ENCODE measurements around the gene ITGA1.
"Not testable (repeated sequence)": the region's sequence is repeated elsewhere in the genome, so short reads cannot be mapped to it uniquely, and the experiment has no call there.

The ITGA1 gene

GRCh38 chr5:52837591-52838001, 49.9 kb downstream of the ITGA1 start:
- no peak for DNase-seq

GRCh38 chr5:52838326-52839015, 50.8 kb downstream of the ITGA1 start:
- no peak for DNase-seq

- DNase-seq = no peak
These were observed 51.6 kb downstream of the ITGA1 start for GRCh38 chr5:52839285-52839684.

- no peak for DNase-seq
These were observed 52.7 kb downstream of the ITGA1 start for GRCh38 chr5:52840277-52841050.

- no peak for DNase-seq
These were observed 53.4 kb downstream of the ITGA1 start for GRCh38 chr5:52841114-52841513.

GRCh38 chr5:52842111-52842510, 54.4 kb downstream of the ITGA1 start:
- no peak for DNase-seq

- no peak for DNase-seq
These were observed 57.2 kb downstream of the ITGA1 start for GRCh38 chr5:52844885-52845284.

GRCh38 chr5:52846182-52846842, 58.6 kb downstream of the ITGA1 start:
- DNase-seq = no peak

- not testable (repeated sequence) for DNase-seq
These were observed 61.0 kb downstream of the ITGA1 start for GRCh38 chr5:52848688-52849087.

- no peak for DNase-seq
These were observed 61.8 kb downstream of the ITGA1 start for GRCh38 chr5:52849544-52849943.

- no peak for DNase-seq
These were observed 65.9 kb downstream of the ITGA1 start for GRCh38 chr5:52853650-52854049.

- no peak for DNase-seq
These were observed 66.6 kb downstream of the ITGA1 start for GRCh38 chr5:52854301-52854700.

GRCh38 chr5:52854949-52855348, 67.2 kb downstream of the ITGA1 start:
- DNase-seq = no peak

- DNase-seq = no peak
These were observed 68.8 kb downstream of the ITGA1 start for GRCh38 chr5:52856564-52856963.

- DNase-seq = no peak
These were observed 71.9 kb downstream of the ITGA1 start for GRCh38 chr5:52859628-52860027.

- no peak for DNase-seq
These were observed 73.7 kb downstream of the ITGA1 start for GRCh38 chr5:52861368-52861767.

- no peak for DNase-seq
These were observed 76.1 kb downstream of the ITGA1 start for GRCh38 chr5:52863715-52864290.

GRCh38 chr5:52864371-52864770, 76.7 kb downstream of the ITGA1 start:
- peak; percentile 7 for DNase-seq

- no peak for DNase-seq
These were observed 77.2 kb downstream of the ITGA1 start for GRCh38 chr5:52864884-52865283.

- not testable (repeated sequence) for DNase-seq
These were observed 78.3 kb downstream of the ITGA1 start for GRCh38 chr5:52865991-52866390.

GRCh38 chr5:52867809-52868208, 80.1 kb downstream of the ITGA1 start:
- DNase-seq = no peak

GRCh38 chr5:52868417-52868816, 80.7 kb downstream of the ITGA1 start:
- DNase-seq = no peak

- peak; percentile 85 for DNase-seq
These were observed 81.7 kb downstream of the ITGA1 start for GRCh38 chr5:52869391-52869790.

- no peak for DNase-seq
These were observed 82.7 kb downstream of the ITGA1 start for GRCh38 chr5:52870448-52870847.

Data from hematopoietic multipotent progenitor cell treated with erythropoietin and hydrocortisone succinate and interleukin-3 and kit ligand, for 6 days (in vitro differentiated cells).